Measurements from ENCODE around the gene CCDC88C. TPM values are rescaled to one million over a fixed set of nuclear protein-coding genes. Genes with fewer than 3 reads are reported as not detected.

Gene CCDC88C
- total RNA-seq, 2 donors from 2014 or later = 36.3 to 57.4 TPM

DNA sequence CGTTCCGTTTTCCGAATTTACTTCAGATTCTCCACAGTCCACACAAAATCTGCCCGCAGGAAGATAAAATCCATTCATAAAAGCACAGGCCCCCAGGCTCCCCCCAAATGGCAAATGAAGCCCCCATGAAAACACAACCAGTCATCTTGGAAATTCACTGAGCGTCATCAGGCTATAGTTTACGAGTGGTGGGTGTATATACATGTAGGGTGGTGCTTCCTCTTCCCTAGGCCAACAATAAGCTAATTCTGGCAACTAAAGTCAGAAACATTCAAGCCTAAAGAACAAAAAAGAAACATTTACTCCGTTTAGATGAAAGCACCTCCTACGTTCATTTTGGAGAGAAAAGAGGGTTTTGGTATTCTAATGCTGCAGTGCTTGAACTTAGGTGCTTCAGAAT lies 179.0 kb downstream of the CCDC88C start:
- no peak overlapping the region for H3K27ac ChIP-seq
- H3K27me3 ChIP-seq = no peaks in the 10 kb centered on the region
- no peaks in the 10 kb centered on the region for H3K36me3 ChIP-seq (replicated peaks in 1 of 2; ENCODE audit: insufficient read depth in 1 of 2, low read depth in 2 of 2)
- H3K4me3 ChIP-seq = no peak overlapping the region
- H3K4me1 ChIP-seq = no peaks in the 10 kb centered on the region
- intact Hi-C loops (cut with DNase I) = no loop called here
- 65 to 84% methylated on average over 8 of the region's 8 CpGs for WGBS, 2 donors
- ATAC-seq (no peak), DNase-seq (no peak)
- TF ChIP-seq POLR2A (IDR thresholded peaks at IDR 0.05) = no peak
- TF ChIP-seq, protein P1, sequence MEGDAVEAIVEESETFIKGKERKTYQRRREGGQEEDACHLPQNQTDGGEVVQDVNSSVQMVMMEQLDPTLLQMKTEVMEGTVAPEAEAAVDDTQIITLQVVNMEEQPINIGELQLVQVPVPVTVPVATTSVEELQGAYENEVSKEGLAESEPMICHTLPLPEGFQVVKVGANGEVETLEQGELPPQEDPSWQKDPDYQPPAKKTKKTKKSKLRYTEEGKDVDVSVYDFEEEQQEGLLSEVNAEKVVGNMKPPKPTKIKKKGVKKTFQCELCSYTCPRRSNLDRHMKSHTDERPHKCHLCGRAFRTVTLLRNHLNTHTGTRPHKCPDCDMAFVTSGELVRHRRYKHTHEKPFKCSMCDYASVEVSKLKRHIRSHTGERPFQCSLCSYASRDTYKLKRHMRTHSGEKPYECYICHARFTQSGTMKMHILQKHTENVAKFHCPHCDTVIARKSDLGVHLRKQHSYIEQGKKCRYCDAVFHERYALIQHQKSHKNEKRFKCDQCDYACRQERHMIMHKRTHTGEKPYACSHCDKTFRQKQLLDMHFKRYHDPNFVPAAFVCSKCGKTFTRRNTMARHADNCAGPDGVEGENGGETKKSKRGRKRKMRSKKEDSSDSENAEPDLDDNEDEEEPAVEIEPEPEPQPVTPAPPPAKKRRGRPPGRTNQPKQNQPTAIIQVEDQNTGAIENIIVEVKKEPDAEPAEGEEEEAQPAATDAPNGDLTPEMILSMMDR (IDR thresholded peaks at IDR 0.05) = no peak
- H3K9me3 ChIP-seq = no peaks in the 10 kb centered on the region

DNA sequence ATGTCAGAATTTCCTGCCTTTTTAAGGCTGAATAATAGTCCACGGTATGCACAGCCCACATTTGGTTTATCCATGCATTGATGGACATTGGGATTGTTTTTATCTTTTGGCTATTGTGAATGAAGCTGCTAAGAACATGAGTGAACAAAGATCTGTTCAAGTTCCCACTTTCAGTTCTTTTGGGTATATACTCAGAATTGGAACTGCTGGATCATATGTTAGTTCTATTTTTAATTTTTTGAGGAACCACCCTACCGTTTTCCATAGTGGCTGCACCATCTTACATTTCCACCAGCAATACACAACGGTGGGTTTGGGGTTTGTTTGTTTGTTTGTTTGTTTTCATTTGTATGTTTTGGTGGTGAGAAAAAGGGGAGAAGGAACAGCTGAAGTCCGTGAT lies 179.5 kb downstream of the CCDC88C start:
- H3K9me3 ChIP-seq = no peaks in the 10 kb centered on the region
- WGBS, 2 donors = 62 to 76% methylated on average over 4 of the region's 4 CpGs
- H3K4me1 ChIP-seq = no peaks in the 10 kb centered on the region
- intact Hi-C loops (cut with DNase I) = no loop called here
- no peaks in the 10 kb centered on the region for H3K36me3 ChIP-seq (replicated peaks in 1 of 2; ENCODE audit: insufficient read depth in 1 of 2, low read depth in 2 of 2)
- H3K4me3 ChIP-seq = no peak overlapping the region
- TF ChIP-seq, protein P1 (IDR thresholded peaks at IDR 0.05) = no peak
- TF ChIP-seq POLR2A (IDR thresholded peaks at IDR 0.05) = no peak
- H3K27ac ChIP-seq = no peak overlapping the region
- H3K27me3 ChIP-seq = no peaks in the 10 kb centered on the region
- no peak for DNase-seq
- ATAC-seq = no peak

DNA sequence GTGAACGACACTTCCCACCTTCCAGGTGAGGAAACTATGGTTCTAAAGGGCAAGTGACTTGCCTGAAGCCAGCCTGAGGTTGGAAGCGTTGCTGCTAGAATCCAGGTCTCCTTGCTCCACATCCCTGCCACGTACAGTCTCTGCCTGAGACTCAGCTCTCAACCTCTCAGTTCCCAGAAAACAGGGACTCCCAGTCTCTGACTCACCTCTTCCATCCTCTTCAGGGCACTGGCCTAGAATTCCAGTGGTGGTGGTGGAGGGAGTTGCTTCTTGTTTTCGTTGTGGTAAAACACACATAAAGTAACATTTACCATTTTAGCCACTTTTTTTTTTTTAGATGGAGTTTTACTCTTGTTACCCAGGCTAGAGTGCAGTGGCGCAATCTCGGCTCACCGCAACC lies 180.4 kb downstream of the CCDC88C start:
- no peaks in the 10 kb centered on the region for H3K36me3 ChIP-seq (replicated peaks in 1 of 2; ENCODE audit: insufficient read depth in 1 of 2, low read depth in 2 of 2)
- no peak for TF ChIP-seq POLR2A (IDR thresholded peaks at IDR 0.05)
- TF ChIP-seq, protein P1 (IDR thresholded peaks at IDR 0.05) = no peak
- no peaks in the 10 kb centered on the region for H3K9me3 ChIP-seq
- no peak overlapping the region for H3K27ac ChIP-seq
- no peaks in the 10 kb centered on the region for H3K27me3 ChIP-seq
- no peak overlapping the region for H3K4me3 ChIP-seq
- intact Hi-C loops (cut with DNase I) = no loop called here
- no peaks in the 10 kb centered on the region for H3K4me1 ChIP-seq
- 79 to 87% methylated on average over 7 of the region's 7 CpGs for WGBS, 2 donors
- DNase-seq = no peak
- no peak for ATAC-seq

DNA sequence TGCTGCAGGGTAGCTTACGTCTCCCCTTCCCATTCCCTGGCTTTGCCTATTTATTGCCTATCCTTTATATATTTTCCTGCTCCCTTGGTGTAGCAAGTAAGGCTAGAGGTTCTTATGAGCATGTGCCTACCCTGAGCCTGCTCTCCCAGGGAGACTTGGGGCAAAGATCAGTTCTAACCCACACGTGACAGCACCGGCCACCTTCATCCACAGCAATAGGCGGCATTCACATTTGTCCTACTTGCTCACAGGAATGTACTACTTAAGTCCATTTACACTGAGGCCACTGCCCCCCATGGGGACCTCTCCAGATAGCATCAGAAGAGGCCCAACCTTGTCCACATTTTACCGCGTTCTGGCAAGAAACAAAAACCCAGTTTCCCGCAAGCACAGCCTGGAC lies 181.8 kb downstream of the CCDC88C start:
- H3K4me3 ChIP-seq = no peak overlapping the region
- no peak overlapping the region for H3K27ac ChIP-seq
- no peaks in the 10 kb centered on the region for H3K27me3 ChIP-seq
- WGBS, 2 donors = 89 to 90% methylated on average over 7 of the region's 7 CpGs
- H3K9me3 ChIP-seq = no peaks in the 10 kb centered on the region
- DNase-seq (no peak), ATAC-seq (no peak)
- no peaks in the 10 kb centered on the region for H3K4me1 ChIP-seq
- no peak for TF ChIP-seq POLR2A (IDR thresholded peaks at IDR 0.05)
- TF ChIP-seq, protein P1 (IDR thresholded peaks at IDR 0.05) = no peak
- H3K36me3 ChIP-seq (replicated peaks in 1 of 2; ENCODE audit: insufficient read depth in 1 of 2, low read depth in 2 of 2) = no peaks in the 10 kb centered on the region
- intact Hi-C loops (cut with DNase I) = no loop called here

DNA sequence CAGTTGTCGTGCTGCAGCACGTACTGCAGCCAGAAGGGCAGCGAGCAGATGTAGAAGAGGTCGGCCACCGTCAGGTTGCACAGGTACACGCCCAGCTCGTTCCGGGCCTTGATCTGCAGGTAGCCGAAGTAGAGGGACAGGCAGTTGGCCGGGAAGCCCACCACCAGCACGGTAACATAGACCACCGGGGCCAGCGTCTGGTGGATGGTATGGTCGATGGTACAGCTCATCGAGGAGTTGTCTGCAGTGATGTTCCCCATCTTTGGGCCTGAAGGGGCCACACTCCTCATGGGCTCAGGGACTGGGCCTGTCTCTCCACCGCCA lies 182.9 kb downstream of the CCDC88C start:
- 94 to 98% methylated on average over 11 to 14 of the region's 16 CpGs for WGBS, 2 donors
- TF ChIP-seq, protein P1 (IDR thresholded peaks at IDR 0.05) = no peak
- no peak for TF ChIP-seq POLR2A (IDR thresholded peaks at IDR 0.05)
- Histone ChIP-seq H3K27me3 (no peaks in the 10 kb centered on the region), H3K4me3 (no peak overlapping the region), H3K9me3 (peaks cover 0 to 8% (median 0%) of the 10 kb centered on the region in 3 donors), H3K27ac (no peak overlapping the region), H3K4me1 (no peaks in the 10 kb centered on the region), H3K36me3 (replicated peaks in 1 of 2; ENCODE audit: insufficient read depth in 1 of 2, low read depth in 2 of 2) (no peaks in the 10 kb centered on the region)
- ATAC-seq (no peak), DNase-seq (no peak)
- intact Hi-C loops (cut with DNase I) = no loop called here
